Mammary epithelial cell (primary cell): ENCODE data around the gene EIF4E.

Experiments
- EZH2 ChIP-seq: IDR thresholded peaks from 2 replicates; pipeline ENCODE4 v1.6.1; 2012; ENCODE audit warnings: low read length, inconsistent platforms, borderline replicate concordance
- TF ChIP-seq, protein P1 (sequence below), 2 donors: IDR thresholded peaks in 1 of 2; conservative IDR thresholded peaks in 1 of 2; 2 replicates each; pipeline ENCODE4 v1.5.1; 2011 to 2012; ENCODE audit warnings: inconsistent platforms in 2 of 2, low read length in 2 of 2, mild to moderate bottlenecking in 2 of 2, control low read depth in 1 of 2, low read depth in 1 of 2; ENCODE audit not compliant: insufficient read depth in 1 of 2; ENCODE audit errors: extremely low read depth in 1 of 2

DNA sequence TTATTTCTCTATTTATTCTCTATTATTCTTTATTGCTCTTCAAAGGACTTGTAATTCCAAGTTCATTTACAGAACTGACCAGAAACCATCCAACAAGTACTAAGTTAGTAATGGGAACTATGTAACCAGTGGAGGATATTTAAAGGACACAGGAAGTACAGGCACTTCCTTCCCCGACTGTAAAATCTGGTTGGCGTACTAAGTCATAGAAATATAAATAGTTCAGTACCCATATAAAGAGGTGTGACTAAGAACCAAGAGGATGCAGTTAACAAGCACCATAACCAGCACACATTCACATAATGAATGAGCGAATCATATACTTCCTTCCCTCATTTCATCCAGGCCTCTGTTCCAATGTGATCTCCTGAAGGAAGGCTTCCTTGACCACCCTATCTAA is 3.6 kb upstream of the EIF4E start:
- TF ChIP-seq, protein P1, sequence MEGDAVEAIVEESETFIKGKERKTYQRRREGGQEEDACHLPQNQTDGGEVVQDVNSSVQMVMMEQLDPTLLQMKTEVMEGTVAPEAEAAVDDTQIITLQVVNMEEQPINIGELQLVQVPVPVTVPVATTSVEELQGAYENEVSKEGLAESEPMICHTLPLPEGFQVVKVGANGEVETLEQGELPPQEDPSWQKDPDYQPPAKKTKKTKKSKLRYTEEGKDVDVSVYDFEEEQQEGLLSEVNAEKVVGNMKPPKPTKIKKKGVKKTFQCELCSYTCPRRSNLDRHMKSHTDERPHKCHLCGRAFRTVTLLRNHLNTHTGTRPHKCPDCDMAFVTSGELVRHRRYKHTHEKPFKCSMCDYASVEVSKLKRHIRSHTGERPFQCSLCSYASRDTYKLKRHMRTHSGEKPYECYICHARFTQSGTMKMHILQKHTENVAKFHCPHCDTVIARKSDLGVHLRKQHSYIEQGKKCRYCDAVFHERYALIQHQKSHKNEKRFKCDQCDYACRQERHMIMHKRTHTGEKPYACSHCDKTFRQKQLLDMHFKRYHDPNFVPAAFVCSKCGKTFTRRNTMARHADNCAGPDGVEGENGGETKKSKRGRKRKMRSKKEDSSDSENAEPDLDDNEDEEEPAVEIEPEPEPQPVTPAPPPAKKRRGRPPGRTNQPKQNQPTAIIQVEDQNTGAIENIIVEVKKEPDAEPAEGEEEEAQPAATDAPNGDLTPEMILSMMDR (conservative IDR thresholded peaks at IDR 0.05 in 1 of 2, IDR thresholded peaks at IDR 0.05 in 1 of 2; ENCODE audit: extremely low read depth in 1 of 2, insufficient read depth in 1 of 2, low read depth in 1 of 2, low read length in 2 of 2), result no peak
- TF ChIP-seq EZH2, result no peak
